HG03571 (cell line): ENCODE data around the gene NAALADL2.
"Not testable (repeated sequence)": the region's sequence is repeated elsewhere in the genome, so short reads cannot be mapped to it uniquely, and the experiment has no call there.

Source experiments
- ATAC-seq: cut with Tn5 transposase; IDR thresholded peaks from one replicate; pipeline ENCODE4 v1.9.1; 2021; ENCODE audit not compliant: unreplicated experiment

Gene NAALADL2

GRCh38 chr3:175460849-175461399, 601.8 kb downstream of the NAALADL2 start:
- ATAC-seq, result not testable (repeated sequence)

DNA sequence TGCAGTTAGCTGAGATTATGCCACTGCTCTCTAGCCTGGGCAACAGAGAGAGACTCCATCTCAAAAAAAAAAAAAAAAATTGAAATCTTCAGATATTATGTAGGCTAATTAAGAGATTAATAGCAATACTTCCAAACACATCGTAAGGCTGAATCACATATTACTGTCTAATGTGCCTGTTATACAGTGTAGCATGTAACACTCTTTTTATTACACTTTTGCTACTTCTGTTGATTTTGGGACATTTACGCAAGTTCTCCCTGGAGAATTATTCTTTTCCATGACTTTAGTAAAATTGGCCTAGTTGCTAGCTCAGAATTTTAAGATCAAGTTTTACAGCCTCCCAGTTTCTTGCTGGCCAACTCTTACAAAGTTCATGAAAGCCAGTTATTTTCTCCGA, 605.2 kb downstream of the NAALADL2 start:
- ATAC-seq, result no peak

- no peak for ATAC-seq
Measured at GRCh38 chr3:175469124-175469523, 610.0 kb downstream of the NAALADL2 start.

DNA sequence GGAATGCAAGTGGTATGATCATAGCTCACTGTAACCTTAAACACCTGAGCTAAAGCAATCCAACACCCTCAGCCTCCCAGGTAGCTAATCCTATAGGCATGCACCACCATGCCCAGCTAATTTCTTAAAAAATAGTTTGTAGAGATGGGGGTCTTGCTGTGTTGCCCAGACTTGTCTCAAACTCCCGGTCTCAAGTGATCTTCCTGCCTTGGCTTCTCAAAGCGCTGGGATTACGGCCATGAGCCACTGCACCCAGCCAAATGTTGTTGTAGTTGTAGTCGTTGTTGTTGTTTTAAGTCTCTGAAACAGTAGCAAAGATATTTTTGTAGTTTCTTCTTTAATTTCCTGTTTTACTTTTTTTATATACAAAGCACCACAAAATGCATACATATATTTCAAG, 616.6 kb downstream of the NAALADL2 start:
- no peak for ATAC-seq

GRCh38 chr3:175476489-175476888, 617.4 kb downstream of the NAALADL2 start:
- no peak for ATAC-seq

DNA sequence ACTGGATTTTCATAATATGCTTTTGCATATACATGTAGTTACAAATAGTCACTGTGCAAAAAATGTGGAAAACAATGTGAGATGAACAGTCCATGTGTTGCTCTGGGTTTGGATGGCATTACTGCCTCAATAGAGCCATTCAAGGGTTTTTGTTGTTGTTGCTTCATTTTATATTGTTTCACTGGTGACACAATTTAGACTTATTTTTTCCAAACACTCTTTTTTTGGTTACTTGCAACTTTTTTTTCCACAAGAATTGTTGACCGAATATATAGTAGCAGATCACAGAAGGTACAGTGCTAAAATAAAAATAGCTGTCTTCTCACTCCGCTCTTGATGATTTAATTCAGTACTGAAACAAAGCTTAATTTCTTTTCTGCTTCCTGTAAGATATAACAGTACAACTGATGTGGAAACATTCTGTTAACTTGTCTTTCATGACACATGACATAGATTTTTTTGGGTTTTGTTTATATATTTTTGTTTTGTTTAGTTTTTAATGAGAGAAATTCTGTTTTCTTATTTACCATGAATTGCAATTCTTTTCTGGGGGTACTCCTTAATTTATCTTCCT, 618.6 kb downstream of the NAALADL2 start:
- peak; percentile 93 for ATAC-seq

GRCh38 chr3:175478301-175478700, 619.2 kb downstream of the NAALADL2 start:
- ATAC-seq, result no peak

DNA sequence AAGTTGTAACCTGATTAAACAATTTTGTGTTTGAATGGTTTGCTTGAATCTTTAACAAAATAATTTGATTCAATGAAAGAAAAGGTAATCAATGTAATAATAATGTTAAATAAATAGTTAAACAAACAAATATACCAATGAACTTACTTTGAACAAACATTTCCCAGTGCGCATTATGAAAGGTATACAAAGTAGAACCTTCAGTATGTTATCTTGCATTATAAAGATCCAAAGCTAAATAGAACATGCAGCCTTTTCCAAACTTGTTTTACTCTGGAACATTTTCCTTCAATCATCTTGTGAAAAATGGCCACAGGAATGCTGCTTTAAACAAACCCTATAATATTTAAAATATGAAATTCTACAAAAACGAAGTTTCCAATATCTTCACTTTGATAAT, 620.0 kb downstream of the NAALADL2 start:
- ATAC-seq, result no peak

DNA sequence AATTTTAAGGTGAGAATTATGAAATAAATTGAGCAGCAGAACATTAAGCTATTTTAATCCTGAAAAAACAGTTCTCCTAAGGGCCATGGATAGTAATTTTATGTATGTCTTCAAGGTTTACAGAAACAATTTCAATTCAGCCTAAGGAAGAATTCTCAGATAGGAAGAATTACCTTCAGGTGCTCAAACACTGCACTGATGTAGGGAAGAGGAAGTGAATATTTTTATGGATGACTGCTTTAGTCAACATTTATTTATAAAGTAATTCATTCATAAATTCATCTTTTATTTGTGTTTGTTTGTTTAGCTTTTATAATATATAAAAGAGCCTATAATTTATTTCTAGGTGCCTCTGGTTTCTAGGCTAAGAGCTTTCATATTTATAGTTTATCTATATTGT, 620.7 kb downstream of the NAALADL2 start:
- no peak for ATAC-seq

GRCh38 chr3:175484666-175485065, 625.5 kb downstream of the NAALADL2 start:
- ATAC-seq, result peak; percentile 38

DNA sequence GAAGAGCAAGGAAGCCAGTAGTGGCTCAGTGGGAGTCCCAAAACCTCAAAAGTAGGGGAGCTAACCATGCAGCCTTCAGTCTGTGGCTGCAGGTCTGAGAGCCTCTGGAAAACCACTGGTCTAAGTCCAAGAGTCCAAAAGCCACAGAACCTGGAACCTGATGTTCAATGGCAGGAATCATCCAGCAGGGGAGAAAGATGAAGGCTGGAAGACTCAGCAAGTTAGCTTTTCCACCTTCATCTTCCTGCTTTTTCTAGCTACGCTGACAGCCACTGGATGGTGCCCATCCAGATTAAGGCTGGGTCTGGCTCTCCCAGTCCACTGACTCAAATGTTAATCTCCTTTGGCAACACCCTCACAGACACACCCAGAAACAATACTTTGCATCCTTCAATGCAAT, 626.3 kb downstream of the NAALADL2 start:
- ATAC-seq, result no peak

GRCh38 chr3:175486255-175486654, 627.1 kb downstream of the NAALADL2 start:
- ATAC-seq, result peak; percentile 45

DNA sequence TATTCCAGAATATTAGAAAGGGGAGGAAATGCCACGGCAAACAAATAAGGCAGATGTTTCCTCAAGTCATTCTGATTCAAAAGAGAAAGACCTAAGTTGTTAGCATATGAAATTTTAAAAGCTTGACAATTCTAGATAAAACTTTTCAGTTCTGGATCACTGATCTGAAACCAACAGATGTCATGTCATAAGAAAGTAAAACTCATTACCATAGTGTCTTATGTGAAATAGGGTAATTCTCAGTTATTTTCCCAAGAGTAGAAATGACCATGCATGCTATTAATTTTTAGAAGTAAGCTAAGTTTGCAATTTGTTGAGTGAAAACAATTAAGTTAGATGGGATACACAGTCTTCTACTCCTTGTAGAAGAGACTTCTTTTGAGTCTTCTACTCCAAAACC, 630.3 kb downstream of the NAALADL2 start:
- ATAC-seq, result peak; percentile 52

- no peak for ATAC-seq
Measured at GRCh38 chr3:175493301-175493700, 634.2 kb downstream of the NAALADL2 start.

DNA sequence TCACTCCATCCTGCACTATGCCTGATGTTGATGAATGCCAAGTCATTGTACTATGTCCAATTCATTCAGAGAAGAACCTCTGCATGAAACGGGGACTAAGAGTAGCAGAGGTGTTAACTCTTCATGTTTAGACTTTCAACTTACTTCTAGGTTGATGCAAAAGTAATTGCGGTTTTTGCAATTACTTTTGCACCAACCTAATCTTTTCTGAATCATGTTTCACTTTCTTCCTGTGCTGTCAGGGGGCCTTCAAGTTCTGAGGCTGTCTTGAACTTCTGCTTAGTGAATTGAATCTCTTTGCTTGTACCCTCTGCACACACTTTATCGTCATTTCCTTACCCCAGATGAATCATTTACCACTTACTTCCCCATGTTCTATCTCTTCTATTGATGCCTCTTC, 636.2 kb downstream of the NAALADL2 start:
- ATAC-seq, result peak; percentile 95

- no peak for ATAC-seq
Measured at GRCh38 chr3:175502155-175502554, 643.0 kb downstream of the NAALADL2 start.

GRCh38 chr3:175511219-175511785, 652.2 kb downstream of the NAALADL2 start:
- ATAC-seq, result no peak

DNA sequence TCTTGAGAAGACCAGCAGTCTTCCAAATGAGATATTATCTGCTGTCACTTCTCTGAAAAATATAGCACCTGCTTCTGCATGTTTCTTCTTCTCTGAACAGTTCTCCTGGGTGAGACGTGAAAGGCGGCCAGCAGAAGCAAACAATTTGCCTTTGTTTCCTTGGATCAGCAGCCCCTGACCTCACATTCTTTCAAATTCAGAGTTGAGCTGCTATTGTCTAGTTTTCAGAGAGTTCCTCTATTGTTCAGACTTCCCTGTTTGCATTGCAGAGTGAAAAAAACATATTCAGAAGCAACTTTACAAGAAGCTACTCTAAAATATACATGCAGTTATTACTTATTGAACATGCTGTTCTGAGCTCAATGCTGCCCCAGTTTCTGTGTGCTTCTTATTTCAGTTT, 653.6 kb downstream of the NAALADL2 start:
- ATAC-seq, result no peak

GRCh38 chr3:175518459-175518858, 659.3 kb downstream of the NAALADL2 start:
- ATAC-seq, result peak; percentile 79

- no peak for ATAC-seq
Measured at GRCh38 chr3:175521406-175521805, 662.3 kb downstream of the NAALADL2 start.

- ATAC-seq, result no peak
Measured at GRCh38 chr3:175526191-175526590, 667.1 kb downstream of the NAALADL2 start.

DNA sequence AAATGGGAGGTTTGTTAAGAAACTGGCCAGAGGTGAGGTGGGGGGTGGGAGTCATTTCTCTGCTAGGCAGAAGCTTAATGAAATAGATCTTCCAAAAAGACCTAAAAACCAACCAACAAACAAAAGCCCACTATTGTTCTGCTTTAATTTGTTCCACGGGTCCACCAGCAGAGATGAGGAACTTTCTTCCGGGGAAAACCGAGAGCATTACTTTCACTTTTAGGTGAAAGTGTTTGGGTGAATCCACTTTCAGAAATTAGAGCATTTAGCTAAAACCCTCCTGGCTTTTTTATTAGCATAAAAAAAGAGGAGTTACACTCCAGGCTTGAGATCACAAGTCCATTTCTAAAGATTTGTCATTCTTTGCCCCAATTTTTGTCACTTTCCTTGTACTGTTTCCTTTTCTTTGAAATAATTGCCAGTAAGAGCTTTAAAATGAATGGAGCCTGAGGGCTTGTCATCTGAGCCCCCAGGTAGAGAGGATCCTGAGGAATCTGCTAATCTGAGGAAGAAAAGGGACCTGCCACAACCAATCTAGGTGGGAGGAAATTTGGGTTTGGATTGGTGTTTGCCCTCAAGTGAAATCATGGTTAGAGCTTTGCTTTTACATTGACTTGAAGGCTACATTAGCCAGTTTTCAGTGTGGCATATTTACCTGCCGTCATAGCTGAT, 667.6 kb downstream of the NAALADL2 start:
- no peak for ATAC-seq
